ENCODE measurements around the gene NIF3L1. TPM values are rescaled to one million over a fixed set of nuclear protein-coding genes. Genes with fewer than 3 reads are reported as not detected.
A peak's percentile ranks its signal among the peaks of the same experiment; 100 is the strongest.

NIF3L1 gene
- 10 to 100 TPM; 40.0 to 44.9 TPM for total RNA-seq

- Mint-ChIP-seq H3K4me1 (ENCODE audit: low read depth) (peaks cover 53% of the 10 kb centered on the region), H3K36me3 (ENCODE audit: insufficient read depth in 2 of 2) (peaks cover 10 to 29% of the 10 kb centered on the region in 2 donors)
These were observed at the start of gene NIF3L1, which contains the start of gene PPIL3 for GRCh38 chr2:200888704-200889625. Gene NIF3L1 (plus strand): TSS chr2:200889371. CDS start chr2:200891944, 2,573 bp downstream. Gene PPIL3 (minus strand): TSS chr2:200889077. CDS start chr2:200887615, 1,462 bp downstream.

GRCh38 chr2:200839513-200839912, 49.7 kb upstream of the NIF3L1 start:
- no peaks in the 10 kb centered on the region for H3K4me1 Mint-ChIP-seq (ENCODE audit: low read depth)
- H3K36me3 Mint-ChIP-seq (ENCODE audit: insufficient read depth in 2 of 2) = peaks cover 1 to 13% of the 10 kb centered on the region in 2 donors
- H3K27ac Mint-ChIP-seq = no peak overlapping the region
- no peaks in the 10 kb centered on the region for H3K27me3 Mint-ChIP-seq (ENCODE audit: low read depth)
- peaks cover 6 to 8% of the 10 kb centered on the region in 2 donors for H3K9me3 Mint-ChIP-seq
- DNase-seq = no peak
- no peak overlapping the region for H3K4me3 Mint-ChIP-seq
- no peak for ATAC-seq (replicated peaks in 1 of 2)

More at GRCh38 chr2:200888704-200889625, at the start of gene NIF3L1, which contains the start of gene PPIL3:
- DNase-seq (peak; percentile 98), ATAC-seq (replicated peaks in 1 of 2) (peak; percentile 86 to 89)
- Mint-ChIP-seq H3K27me3 (ENCODE audit: low read depth) (no peaks in the 10 kb centered on the region), H3K4me3 (peak within 1 kb of the TSS; percentile 94 to 97), H3K27ac (peak within 1 kb of the TSS; percentile 97), H3K9me3 (no peaks in the 10 kb centered on the region)

- DNase-seq (no peak), ATAC-seq (replicated peaks in 1 of 2) (peak; percentile 5 to 22)
- H3K4me3 Mint-ChIP-seq = no peak overlapping the region
- no peak overlapping the region for H3K27ac Mint-ChIP-seq
- H3K9me3 Mint-ChIP-seq = no peaks in the 10 kb centered on the region
- H3K27me3 Mint-ChIP-seq (ENCODE audit: low read depth) = no peaks in the 10 kb centered on the region
- H3K36me3 Mint-ChIP-seq (ENCODE audit: insufficient read depth in 2 of 2) = no peaks in the 10 kb centered on the region
- no peaks in the 10 kb centered on the region for H3K4me1 Mint-ChIP-seq (ENCODE audit: low read depth)
These were observed 44.9 kb upstream of the NIF3L1 start for GRCh38 chr2:200843993-200844948.

GRCh38 chr2:200845194-200845593, 44.0 kb upstream of the NIF3L1 start:
- Mint-ChIP-seq H3K4me3 (no peak overlapping the region), H3K27me3 (ENCODE audit: low read depth) (no peaks in the 10 kb centered on the region), H3K4me1 (ENCODE audit: low read depth) (no peaks in the 10 kb centered on the region), H3K9me3 (no peaks in the 10 kb centered on the region), H3K36me3 (ENCODE audit: insufficient read depth in 2 of 2) (no peaks in the 10 kb centered on the region), H3K27ac (no peak overlapping the region)
- ATAC-seq (replicated peaks in 1 of 2) (peak; percentile 10 to 24), DNase-seq (no peak)

- no peak for DNase-seq
- no peaks in the 10 kb centered on the region for H3K9me3 Mint-ChIP-seq
- peak overlapping the region; percentile 4 for H3K27ac Mint-ChIP-seq
- H3K4me1 Mint-ChIP-seq (ENCODE audit: low read depth) = no peaks in the 10 kb centered on the region
- peak; percentile 5 to 21 for ATAC-seq (replicated peaks in 1 of 2)
- no peaks in the 10 kb centered on the region for H3K27me3 Mint-ChIP-seq (ENCODE audit: low read depth)
- H3K4me3 Mint-ChIP-seq = no peak overlapping the region
- H3K36me3 Mint-ChIP-seq (ENCODE audit: insufficient read depth in 2 of 2) = peaks cover 0 to 6% of the 10 kb centered on the region in 2 donors
These were observed 43.4 kb upstream of the NIF3L1 start for GRCh38 chr2:200845669-200846325.

- peak in 1 of 2 donors; percentile 4 for ATAC-seq (replicated peaks in 1 of 2)
- H3K9me3 Mint-ChIP-seq = no peaks in the 10 kb centered on the region
- no peaks in the 10 kb centered on the region for H3K27me3 Mint-ChIP-seq (ENCODE audit: low read depth)
- no peak overlapping the region for H3K4me3 Mint-ChIP-seq
- DNase-seq = no peak
- H3K36me3 Mint-ChIP-seq (ENCODE audit: insufficient read depth in 2 of 2) = peaks cover 0 to 16% of the 10 kb centered on the region in 2 donors
- H3K27ac Mint-ChIP-seq = peak overlapping the region; percentile 59
- H3K4me1 Mint-ChIP-seq (ENCODE audit: low read depth) = no peaks in the 10 kb centered on the region
These were observed 41.9 kb upstream of the NIF3L1 start for GRCh38 chr2:200847269-200847668.

GRCh38 chr2:200847939-200848338, 41.2 kb upstream of the NIF3L1 start:
- Mint-ChIP-seq H3K9me3 (no peaks in the 10 kb centered on the region), H3K36me3 (ENCODE audit: insufficient read depth in 2 of 2) (peaks cover 0 to 22% of the 10 kb centered on the region in 2 donors), H3K4me3 (no peak overlapping the region), H3K4me1 (ENCODE audit: low read depth) (no peaks in the 10 kb centered on the region), H3K27me3 (ENCODE audit: low read depth) (no peaks in the 10 kb centered on the region), H3K27ac (peak overlapping the region; percentile 69)
- DNase-seq (no peak), ATAC-seq (replicated peaks in 1 of 2) (no peak)

- Mint-ChIP-seq H3K36me3 (ENCODE audit: insufficient read depth in 2 of 2) (peaks cover 3 to 47% of the 10 kb centered on the region in 2 donors), H3K9me3 (no peaks in the 10 kb centered on the region), H3K4me1 (ENCODE audit: low read depth) (no peaks in the 10 kb centered on the region), H3K27me3 (ENCODE audit: low read depth) (no peaks in the 10 kb centered on the region), H3K27ac (no peak overlapping the region), H3K4me3 (no peak overlapping the region)
- no peak for ATAC-seq (replicated peaks in 1 of 2)
- no peak for DNase-seq
These were observed 38.5 kb upstream of the NIF3L1 start for GRCh38 chr2:200850512-200851256.

- Mint-ChIP-seq H3K4me3 (no peak overlapping the region), H3K36me3 (ENCODE audit: insufficient read depth in 2 of 2) (peaks cover 3 to 52% of the 10 kb centered on the region in 2 donors), H3K9me3 (no peaks in the 10 kb centered on the region), H3K4me1 (ENCODE audit: low read depth) (peaks cover 3% of the 10 kb centered on the region), H3K27me3 (ENCODE audit: low read depth) (no peaks in the 10 kb centered on the region), H3K27ac (no peak overlapping the region)
- ATAC-seq (replicated peaks in 1 of 2) (no peak), DNase-seq (no peak)
These were observed 37.5 kb upstream of the NIF3L1 start for GRCh38 chr2:200851398-200852248.

GRCh38 chr2:200852605-200853004, 36.6 kb upstream of the NIF3L1 start:
- peak overlapping the region; percentile 62 for H3K27ac Mint-ChIP-seq

GRCh38 chr2:200856806-200857205, 32.4 kb upstream of the NIF3L1 start:
- peaks cover 50% of the 10 kb centered on the region for H3K4me1 Mint-ChIP-seq (ENCODE audit: low read depth)
- H3K4me3 Mint-ChIP-seq = peak overlapping the region in 1 of 2 donors; percentile 31
- peak overlapping the region; percentile 91 for H3K27ac Mint-ChIP-seq
- DNase-seq (peak in 1 of 2 donors; percentile 23), ATAC-seq (replicated peaks in 1 of 2) (peak; percentile 28 to 40)
- peaks cover 24 to 83% of the 10 kb centered on the region in 2 donors for H3K36me3 Mint-ChIP-seq (ENCODE audit: insufficient read depth in 2 of 2)
- no peaks in the 10 kb centered on the region for H3K27me3 Mint-ChIP-seq (ENCODE audit: low read depth)
- H3K9me3 Mint-ChIP-seq = no peaks in the 10 kb centered on the region

More at GRCh38 chr2:200852605-200853004, 36.6 kb upstream of the NIF3L1 start:
- no peak for ATAC-seq (replicated peaks in 1 of 2)
- no peaks in the 10 kb centered on the region for H3K9me3 Mint-ChIP-seq
- peaks cover 12% of the 10 kb centered on the region for H3K4me1 Mint-ChIP-seq (ENCODE audit: low read depth)
- no peaks in the 10 kb centered on the region for H3K27me3 Mint-ChIP-seq (ENCODE audit: low read depth)
- peaks cover 5 to 62% of the 10 kb centered on the region in 2 donors for H3K36me3 Mint-ChIP-seq (ENCODE audit: insufficient read depth in 2 of 2)
- no peak overlapping the region for H3K4me3 Mint-ChIP-seq
- DNase-seq = no peak
